ENCODE data around the gene ATG2B. TPM values are rescaled to one million over a fixed set of nuclear protein-coding genes. Genes with fewer than 3 reads are reported as not detected.

ATG2B gene, protein sequence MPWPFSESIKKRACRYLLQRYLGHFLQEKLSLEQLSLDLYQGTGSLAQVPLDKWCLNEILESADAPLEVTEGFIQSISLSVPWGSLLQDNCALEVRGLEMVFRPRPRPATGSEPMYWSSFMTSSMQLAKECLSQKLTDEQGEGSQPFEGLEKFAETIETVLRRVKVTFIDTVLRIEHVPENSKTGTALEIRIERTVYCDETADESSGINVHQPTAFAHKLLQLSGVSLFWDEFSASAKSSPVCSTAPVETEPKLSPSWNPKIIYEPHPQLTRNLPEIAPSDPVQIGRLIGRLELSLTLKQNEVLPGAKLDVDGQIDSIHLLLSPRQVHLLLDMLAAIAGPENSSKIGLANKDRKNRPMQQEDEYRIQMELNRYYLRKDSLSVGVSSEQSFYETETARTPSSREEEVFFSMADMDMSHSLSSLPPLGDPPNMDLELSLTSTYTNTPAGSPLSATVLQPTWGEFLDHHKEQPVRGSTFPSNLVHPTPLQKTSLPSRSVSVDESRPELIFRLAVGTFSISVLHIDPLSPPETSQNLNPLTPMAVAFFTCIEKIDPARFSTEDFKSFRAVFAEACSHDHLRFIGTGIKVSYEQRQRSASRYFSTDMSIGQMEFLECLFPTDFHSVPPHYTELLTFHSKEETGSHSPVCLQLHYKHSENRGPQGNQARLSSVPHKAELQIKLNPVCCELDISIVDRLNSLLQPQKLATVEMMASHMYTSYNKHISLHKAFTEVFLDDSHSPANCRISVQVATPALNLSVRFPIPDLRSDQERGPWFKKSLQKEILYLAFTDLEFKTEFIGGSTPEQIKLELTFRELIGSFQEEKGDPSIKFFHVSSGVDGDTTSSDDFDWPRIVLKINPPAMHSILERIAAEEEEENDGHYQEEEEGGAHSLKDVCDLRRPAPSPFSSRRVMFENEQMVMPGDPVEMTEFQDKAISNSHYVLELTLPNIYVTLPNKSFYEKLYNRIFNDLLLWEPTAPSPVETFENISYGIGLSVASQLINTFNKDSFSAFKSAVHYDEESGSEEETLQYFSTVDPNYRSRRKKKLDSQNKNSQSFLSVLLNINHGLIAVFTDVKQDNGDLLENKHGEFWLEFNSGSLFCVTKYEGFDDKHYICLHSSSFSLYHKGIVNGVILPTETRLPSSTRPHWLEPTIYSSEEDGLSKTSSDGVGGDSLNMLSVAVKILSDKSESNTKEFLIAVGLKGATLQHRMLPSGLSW (N-terminal part only)
- 5.0 and 11.0 TPM in 2 replicates for total RNA-seq (2014; rRNA removed; shearing (Covaris generic))

DNA sequence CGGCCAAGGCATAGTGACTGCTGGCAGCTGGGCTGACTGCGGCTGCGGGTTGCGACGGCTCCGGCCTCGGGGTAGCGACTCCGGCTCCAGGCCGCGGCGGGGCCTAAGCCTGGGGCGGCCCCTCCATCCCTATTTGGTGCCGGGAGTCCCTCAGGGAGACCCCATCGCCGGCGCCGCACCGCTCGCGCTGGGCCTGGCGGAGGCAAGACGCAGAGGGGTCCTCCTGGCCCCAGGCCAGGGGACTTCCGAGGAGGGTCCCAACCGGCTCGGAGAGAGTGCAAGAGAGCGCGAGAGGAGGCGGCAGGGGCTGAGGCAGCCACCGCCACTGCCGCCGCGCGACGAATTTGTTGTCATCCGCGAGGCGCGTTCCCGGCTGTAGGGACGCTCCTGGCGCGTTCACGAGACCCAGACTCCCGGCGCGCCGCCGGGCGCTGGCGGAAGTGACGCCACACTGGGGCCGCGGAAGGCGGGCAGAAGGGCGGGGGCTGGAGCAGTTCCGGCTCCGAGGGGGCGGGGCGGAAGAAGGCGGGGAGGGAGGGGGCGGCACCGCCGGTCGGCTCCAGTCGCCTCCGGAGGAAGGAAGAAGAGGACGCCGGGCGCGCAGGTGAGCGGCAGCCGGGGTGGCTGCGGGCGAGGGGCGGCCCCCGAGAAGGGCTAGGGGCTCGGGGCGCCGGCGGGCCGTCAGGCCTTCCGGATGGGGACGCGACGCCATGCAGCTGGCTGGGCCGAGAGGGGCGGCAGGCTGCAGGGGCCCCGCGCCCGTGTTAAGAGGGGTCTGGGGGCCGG is at the start of gene ATG2B, which contains the start of gene GSKIP:
Gene ATG2B, minus strand, starts transcription at position 377 of the 786 bp plus-strand sequence. Its CDS starts 365 bp downstream, at position 12.
Gene GSKIP, plus strand, starts transcription at position 562 of the 786 bp plus-strand sequence. CDS start 18,722 bp downstream, outside the sequence.
- H3K36me3 ChIP-seq = peaks cover 7% of the 10 kb centered on the region; the same call in 1 of the 2 replicates
- H3K27ac ChIP-seq = peak within 1 kb of the TSS; percentile 66
- H3K27me3 ChIP-seq (replicated peaks) = no peaks in the 10 kb centered on the region
- H3K4me3 ChIP-seq = peak within 1 kb of the TSS; percentile 98
- peaks cover 16% of the 10 kb centered on the region for H3K4me1 ChIP-seq (replicated peaks)
- peak; percentile 73 to 90 for DNase-seq (ENCODE audit: low read depth in 1 of 2, low spot score in 2 of 2)
- 0 out of 2 replicates have a peak, but pooled peaks cover 3% of the 10 kb centered on the region for H3K9me3 ChIP-seq (replicated peaks)

DNA sequence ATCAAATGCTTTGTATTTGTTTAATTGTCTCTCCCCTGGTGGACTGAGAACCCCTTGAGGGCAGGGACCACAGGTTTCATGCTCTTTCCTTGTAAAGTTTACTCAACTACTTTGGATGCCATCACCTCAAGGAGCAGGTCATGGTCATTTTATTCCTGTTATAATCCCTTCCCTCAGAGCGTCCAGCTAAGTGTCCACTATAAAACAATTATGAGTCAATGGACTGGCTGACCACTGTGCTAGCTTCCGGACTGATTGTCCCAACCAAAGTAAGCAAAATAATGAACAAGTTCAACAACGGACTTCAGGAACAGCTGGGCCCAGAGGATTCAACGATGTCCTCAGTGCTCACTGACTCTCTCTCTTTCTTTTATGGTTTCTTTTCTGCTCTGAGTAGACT is 47.0 kb upstream of the ATG2B start:
- DNase-seq (ENCODE audit: low read depth in 1 of 2, low spot score in 2 of 2) = no peak

DNA sequence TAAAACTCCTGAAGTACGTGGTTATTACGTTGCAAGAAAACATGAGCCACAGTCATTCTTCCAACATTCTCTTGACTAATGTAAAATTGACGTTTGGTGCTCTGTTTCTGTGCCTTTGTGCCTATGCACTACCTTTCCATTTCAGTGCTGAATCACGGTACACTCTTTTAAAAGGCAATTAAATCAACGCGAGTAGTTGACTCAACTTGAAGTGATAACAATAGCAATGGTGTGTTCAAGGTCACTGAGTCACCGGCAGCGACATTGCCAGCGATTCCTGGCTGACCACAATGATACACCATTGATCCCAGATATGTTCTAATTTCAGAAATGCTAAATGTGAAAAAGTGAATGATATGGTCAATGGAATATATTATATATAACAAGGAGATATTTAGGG is 46.6 kb upstream of the ATG2B start:
- no peaks in the 10 kb centered on the region for H3K36me3 ChIP-seq
- H3K27me3 ChIP-seq (replicated peaks) = no peaks in the 10 kb centered on the region
- no peak overlapping the region for H3K4me3 ChIP-seq
- H3K27ac ChIP-seq = no peak overlapping the region
- H3K9me3 ChIP-seq (replicated peaks) = no peaks in the 10 kb centered on the region
- H3K4me1 ChIP-seq (replicated peaks) = 0 out of 2 replicates have a peak, but pooled peaks cover 8% of the 10 kb centered on the region
- DNase-seq (ENCODE audit: low read depth in 1 of 2, low spot score in 2 of 2) = peak in 1 of 2 experiments; percentile 9

More for the DNA sequence above, 47.0 kb upstream of the ATG2B start:
- Histone ChIP-seq H3K9me3 (replicated peaks) (no peaks in the 10 kb centered on the region), H3K4me1 (replicated peaks) (0 out of 2 replicates have a peak, but pooled peaks cover 8% of the 10 kb centered on the region), H3K36me3 (no peaks in the 10 kb centered on the region), H3K27ac (no peak overlapping the region), H3K27me3 (replicated peaks) (no peaks in the 10 kb centered on the region), H3K4me3 (no peak overlapping the region)

DNA sequence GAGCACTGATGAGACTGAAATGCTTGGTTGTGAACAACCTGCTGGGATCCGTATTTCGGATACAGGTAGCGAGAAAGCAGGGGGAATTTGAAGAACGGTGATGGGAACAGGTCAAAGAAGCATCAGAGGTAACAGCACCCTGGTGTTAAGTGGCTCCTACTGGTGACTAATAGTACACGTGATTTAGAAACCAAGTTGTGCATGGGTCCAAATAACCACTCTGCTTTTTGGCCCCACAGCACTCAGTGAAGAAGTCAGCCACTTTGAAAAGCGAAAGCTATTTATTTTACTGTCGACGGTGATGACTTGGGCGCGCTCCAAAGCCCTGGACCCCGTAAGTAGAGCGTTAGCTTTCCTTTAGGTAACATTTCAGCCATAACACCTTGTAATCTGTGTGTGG is 45.5 kb upstream of the ATG2B start:
- Histone ChIP-seq H3K4me1 (replicated peaks) (0 out of 2 replicates have a peak, but pooled peaks cover 8% of the 10 kb centered on the region), H3K27ac (no peak overlapping the region), H3K9me3 (replicated peaks) (no peaks in the 10 kb centered on the region), H3K4me3 (no peak overlapping the region), H3K27me3 (replicated peaks) (no peaks in the 10 kb centered on the region), H3K36me3 (no peaks in the 10 kb centered on the region)
- DNase-seq (ENCODE audit: low read depth in 1 of 2, low spot score in 2 of 2) = no peak

DNA sequence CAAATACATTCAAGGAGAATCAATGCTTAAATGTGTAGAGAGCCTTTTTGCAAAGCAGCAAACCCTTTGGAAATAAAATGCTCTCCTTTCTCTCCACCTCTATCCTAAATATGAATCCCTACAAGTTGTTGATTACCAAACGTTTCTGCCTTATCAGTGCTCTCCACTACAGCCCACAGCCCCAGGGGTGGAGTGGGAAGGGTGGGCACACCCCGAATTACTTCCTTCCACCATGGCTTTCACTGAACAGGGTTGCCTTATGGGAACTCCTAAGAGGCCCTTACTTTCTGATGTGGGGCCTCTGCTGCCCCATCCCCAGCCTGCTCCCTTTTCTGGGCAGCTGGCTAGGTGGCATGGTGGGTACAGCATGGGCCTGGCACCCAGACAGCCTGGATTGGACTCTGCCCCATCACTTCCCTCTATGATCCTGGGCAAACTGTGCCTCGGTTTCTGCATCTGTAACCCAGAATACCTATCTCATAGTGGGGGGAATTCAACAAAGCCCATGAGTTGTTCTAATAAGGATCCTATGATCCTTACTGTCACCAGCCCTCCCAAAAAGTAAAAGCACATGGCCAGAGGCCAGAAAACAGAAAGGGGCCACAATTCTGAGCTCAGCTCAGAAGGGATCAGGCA is 44.9 kb upstream of the ATG2B start:
- Histone ChIP-seq H3K27me3 (replicated peaks) (no peaks in the 10 kb centered on the region), H3K4me1 (replicated peaks) (0 out of 2 replicates have a peak, but pooled peaks cover 8% of the 10 kb centered on the region), H3K4me3 (no peak overlapping the region), H3K27ac (no peak overlapping the region), H3K36me3 (no peaks in the 10 kb centered on the region), H3K9me3 (replicated peaks) (no peaks in the 10 kb centered on the region)
- no peak for DNase-seq (ENCODE audit: low read depth in 1 of 2, low spot score in 2 of 2)

DNA sequence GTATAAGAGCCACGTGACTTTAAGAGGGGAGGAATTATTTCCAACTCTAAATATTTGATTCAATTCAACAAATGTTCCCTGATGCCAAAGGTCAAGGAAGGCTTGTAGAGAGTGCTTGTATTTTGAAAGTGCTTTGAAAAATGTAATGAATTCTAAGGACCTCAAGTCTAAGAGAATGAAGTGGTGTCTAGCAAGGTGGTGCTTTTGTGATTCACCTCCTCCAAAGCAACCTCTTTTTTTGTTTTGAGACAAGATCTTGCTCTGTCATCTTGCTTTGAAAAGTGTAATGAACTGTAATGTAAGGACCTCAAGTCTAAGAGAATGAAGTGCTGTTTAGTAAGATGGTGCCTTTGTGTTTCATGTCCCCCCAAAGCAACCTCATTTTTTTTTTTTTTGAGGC is 42.5 kb upstream of the ATG2B start:
- no peaks in the 10 kb centered on the region for H3K36me3 ChIP-seq
- no peak for DNase-seq (ENCODE audit: low read depth in 1 of 2, low spot score in 2 of 2)
- H3K27me3 ChIP-seq (replicated peaks) = no peaks in the 10 kb centered on the region
- H3K9me3 ChIP-seq (replicated peaks) = no peaks in the 10 kb centered on the region
- no peak overlapping the region for H3K27ac ChIP-seq
- no peak overlapping the region for H3K4me3 ChIP-seq
- 0 out of 2 replicates have a peak, but pooled peaks cover 8% of the 10 kb centered on the region for H3K4me1 ChIP-seq (replicated peaks)

DNA sequence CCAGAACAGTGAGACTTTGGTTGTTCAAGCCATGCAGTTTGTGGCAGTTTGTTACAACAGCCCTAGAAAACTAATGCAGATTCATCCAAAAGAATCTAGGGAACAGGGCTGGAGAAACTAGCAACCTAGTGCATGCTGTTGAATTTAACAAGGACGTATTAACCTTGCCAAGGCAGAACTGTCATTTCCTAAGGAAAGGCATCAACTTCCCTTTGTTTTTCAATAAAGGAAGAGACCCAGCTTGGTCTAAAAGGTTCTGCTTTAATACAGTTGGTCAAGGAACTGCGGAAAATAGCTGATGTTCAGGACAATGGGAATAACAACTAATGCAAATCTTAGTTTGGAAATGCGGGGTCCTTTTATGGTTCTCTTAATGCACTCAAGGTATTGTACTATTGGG is 40.3 kb upstream of the ATG2B start:
- Histone ChIP-seq H3K27me3 (replicated peaks) (no peaks in the 10 kb centered on the region), H3K36me3 (no peaks in the 10 kb centered on the region), H3K27ac (no peak overlapping the region), H3K9me3 (replicated peaks) (no peaks in the 10 kb centered on the region), H3K4me1 (replicated peaks) (no peaks in the 10 kb centered on the region), H3K4me3 (no peak overlapping the region)
- no peak for DNase-seq (ENCODE audit: low read depth in 1 of 2, low spot score in 2 of 2)

DNA sequence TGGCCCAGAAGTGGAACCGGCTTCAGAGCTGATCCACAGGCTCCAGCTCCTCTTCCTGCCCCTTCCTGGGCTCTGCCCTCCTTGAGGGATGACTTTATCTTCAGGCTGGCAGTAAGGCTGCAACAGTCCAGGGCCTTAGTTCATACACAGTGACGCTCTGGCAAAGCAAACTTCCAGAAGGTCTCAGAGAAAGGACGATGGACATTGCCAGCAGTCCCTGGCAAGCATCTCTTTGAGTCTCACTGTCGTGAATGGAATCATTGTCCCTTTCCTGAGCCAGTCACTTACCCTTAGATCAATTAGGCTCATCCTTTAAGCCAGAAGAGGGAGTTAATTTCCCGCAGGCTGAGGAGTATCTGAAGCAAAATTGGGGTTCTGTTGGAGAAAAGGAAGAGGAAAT is 37.4 kb upstream of the ATG2B start:
- peaks cover 4% of the 10 kb centered on the region; the same call in 1 of the 2 replicates for H3K27me3 ChIP-seq (replicated peaks)
- no peak overlapping the region for H3K4me3 ChIP-seq
- DNase-seq (ENCODE audit: low read depth in 1 of 2, low spot score in 2 of 2) = peak in 1 of 2 experiments; percentile 13
- no peaks in the 10 kb centered on the region for H3K4me1 ChIP-seq (replicated peaks)
- no peak overlapping the region for H3K27ac ChIP-seq
- H3K9me3 ChIP-seq (replicated peaks) = no peaks in the 10 kb centered on the region
- H3K36me3 ChIP-seq = no peaks in the 10 kb centered on the region

DNA sequence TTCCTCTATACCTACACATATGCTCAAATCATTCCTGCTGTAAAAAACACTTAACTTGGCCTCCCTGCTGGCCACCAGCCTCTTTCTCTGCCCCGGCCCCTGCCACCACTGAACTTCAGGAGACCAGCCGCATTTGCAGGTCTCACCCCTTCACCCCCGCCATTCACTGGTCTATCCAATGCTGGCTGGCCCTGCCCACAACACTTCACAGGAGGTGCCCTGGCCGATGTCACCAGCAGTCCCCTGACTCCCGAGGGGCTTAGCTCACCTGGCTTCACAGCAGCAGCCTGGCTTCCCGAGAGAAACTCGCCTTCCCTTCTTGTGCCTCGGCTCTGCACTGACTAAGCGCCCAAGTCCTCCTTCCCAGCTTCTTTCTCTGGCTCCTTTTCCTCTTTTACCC is 36.3 kb upstream of the ATG2B start:
- H3K4me3 ChIP-seq = no peak overlapping the region
- no peaks in the 10 kb centered on the region for H3K9me3 ChIP-seq (replicated peaks)
- no peaks in the 10 kb centered on the region for H3K4me1 ChIP-seq (replicated peaks)
- H3K27me3 ChIP-seq (replicated peaks) = peaks cover 4% of the 10 kb centered on the region; the same call in 1 of the 2 replicates
- H3K27ac ChIP-seq = no peak overlapping the region
- peak in 1 of 2 experiments; percentile 25 for DNase-seq (ENCODE audit: low read depth in 1 of 2, low spot score in 2 of 2)
- no peaks in the 10 kb centered on the region for H3K36me3 ChIP-seq

DNA sequence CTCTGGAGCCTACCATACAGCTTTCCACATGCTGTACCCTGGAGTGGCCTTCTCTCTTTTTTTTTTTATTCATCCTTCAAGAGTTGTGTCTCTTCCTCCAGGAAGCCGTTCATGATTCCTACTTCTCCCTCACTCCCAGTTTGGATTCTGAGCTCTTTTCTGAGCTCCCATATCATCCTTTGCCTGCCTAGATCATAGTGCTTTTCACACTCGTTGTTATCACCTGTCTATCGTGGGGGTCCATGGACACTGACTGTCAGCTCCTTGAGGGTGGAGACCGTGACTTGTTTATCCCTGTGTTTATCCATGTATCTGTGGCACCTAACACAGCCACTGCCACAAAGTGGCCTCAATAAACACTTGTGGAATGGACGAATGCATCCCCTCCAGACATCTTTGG is 35.8 kb upstream of the ATG2B start:
- H3K4me1 ChIP-seq (replicated peaks) = no peaks in the 10 kb centered on the region
- peaks cover 4% of the 10 kb centered on the region; the same call in 1 of the 2 replicates for H3K27me3 ChIP-seq (replicated peaks)
- peak in 1 of 2 experiments; percentile 8 for DNase-seq (ENCODE audit: low read depth in 1 of 2, low spot score in 2 of 2)
- H3K27ac ChIP-seq = no peak overlapping the region
- H3K36me3 ChIP-seq = no peaks in the 10 kb centered on the region
- H3K4me3 ChIP-seq = no peak overlapping the region
- no peaks in the 10 kb centered on the region for H3K9me3 ChIP-seq (replicated peaks)

DNA sequence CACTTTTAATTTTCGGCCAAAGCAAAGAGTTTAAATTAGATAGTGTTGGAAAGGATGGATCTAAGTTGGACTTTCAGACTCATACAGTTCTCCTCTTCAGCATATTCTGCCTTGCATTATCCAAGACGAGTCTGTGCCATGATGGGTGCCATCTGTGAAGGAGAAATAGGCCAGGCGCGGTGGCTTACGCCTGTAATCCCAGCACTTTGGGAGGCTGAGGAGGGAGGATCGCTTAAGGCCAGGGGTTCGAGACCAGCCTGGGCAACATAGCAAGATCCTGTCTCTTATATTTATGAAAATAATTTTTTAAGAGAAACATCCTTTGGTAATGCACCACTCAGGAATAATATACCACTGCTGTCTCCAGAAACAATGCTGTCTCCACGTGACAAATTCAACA is 35.3 kb upstream of the ATG2B start:
- H3K4me1 ChIP-seq (replicated peaks) = no peaks in the 10 kb centered on the region
- H3K27ac ChIP-seq = no peak overlapping the region
- H3K27me3 ChIP-seq (replicated peaks) = peaks cover 4% of the 10 kb centered on the region; the same call in 1 of the 2 replicates
- peak in 1 of 2 experiments; percentile 8 for DNase-seq (ENCODE audit: low read depth in 1 of 2, low spot score in 2 of 2)
- H3K9me3 ChIP-seq (replicated peaks) = no peaks in the 10 kb centered on the region
- H3K36me3 ChIP-seq = no peaks in the 10 kb centered on the region
- no peak overlapping the region for H3K4me3 ChIP-seq
